Measurements from ENCODE around the gene GNAS.
"Not testable (repeated sequence)": the region's sequence is repeated elsewhere in the genome, so short reads cannot be mapped to it uniquely, and the experiment has no call there.

Gene GNAS

DNA sequence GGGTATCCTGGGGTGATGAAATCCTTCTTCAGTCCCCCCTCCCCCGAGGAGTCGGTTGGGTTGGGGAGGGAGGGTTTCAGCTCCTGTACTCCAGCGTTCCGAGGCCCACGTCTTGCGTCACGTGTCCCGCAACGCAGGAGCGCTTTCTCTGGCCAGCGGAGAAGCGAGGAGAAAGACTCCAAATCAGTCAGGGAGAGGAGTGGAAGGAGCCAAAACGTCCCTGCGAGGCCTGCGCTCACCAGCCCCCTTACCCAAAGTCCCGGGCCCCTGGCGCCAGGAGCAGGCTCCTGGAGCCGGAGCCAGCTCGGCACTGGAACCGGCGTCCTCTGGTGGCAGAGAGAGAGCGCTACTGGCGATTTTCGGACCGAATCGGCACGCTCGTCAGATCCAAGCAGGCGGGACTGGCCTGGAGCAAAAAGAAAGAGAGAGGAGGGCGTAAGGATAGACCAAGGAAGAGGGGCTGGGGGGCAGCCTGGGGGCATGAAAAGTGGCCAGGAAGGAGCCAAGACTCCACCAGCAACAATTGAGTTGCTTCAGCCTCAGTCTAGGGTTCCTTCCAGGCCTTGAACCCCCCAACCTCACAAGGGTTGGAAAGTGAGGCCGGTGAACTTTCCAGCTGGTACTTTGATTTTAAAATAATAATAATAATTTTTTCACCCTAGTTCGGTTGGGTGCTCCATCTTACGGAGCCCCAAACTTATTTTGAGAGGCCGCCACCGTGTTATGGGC lies at the start of gene GNAS:
Gene GNAS (plus strand): TSS at position 174 of the 729 bp plus-strand sequence.
- no peak for DNase-seq

DNA sequence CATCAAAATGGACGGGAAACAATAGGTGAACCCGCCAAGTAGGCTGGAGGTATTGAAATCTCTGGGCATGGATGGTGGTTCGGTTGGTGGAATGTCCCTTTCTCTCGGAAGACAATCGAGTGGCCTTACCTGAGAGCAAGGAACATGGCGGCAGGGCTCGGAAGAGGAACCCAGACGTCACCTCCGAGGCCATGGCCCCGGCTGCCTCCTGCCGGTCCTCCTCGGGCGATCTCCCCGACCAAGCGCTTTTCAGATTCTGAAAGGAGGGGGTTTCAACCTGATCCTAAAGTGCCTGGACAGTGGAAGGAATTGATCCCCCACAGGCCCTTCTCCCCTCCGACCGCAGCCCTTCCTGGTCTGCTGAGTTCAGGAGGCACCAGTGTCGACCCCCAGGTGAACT lies 49.0 kb upstream of the GNAS start:
- no peak for DNase-seq

DNA sequence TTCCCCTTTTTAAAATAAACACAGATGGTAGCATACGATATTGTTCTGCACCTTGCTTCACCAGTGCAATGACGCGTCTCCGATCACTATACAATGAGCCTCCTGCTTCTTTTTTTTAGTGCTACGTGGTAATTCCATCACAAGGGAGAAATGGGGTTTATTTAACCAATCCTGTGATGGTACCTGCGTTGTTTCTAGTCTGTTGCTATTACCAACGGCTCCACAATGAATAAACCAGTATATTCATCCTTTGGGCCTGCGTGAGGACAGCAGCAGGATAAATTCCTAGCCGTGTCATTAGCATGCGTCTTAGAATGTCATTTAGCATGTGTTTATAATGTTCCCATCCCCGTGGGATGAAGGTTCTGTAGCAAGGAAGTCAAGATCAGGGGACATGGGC lies 44.7 kb upstream of the GNAS start:
- DNase-seq, result no peak

DNA sequence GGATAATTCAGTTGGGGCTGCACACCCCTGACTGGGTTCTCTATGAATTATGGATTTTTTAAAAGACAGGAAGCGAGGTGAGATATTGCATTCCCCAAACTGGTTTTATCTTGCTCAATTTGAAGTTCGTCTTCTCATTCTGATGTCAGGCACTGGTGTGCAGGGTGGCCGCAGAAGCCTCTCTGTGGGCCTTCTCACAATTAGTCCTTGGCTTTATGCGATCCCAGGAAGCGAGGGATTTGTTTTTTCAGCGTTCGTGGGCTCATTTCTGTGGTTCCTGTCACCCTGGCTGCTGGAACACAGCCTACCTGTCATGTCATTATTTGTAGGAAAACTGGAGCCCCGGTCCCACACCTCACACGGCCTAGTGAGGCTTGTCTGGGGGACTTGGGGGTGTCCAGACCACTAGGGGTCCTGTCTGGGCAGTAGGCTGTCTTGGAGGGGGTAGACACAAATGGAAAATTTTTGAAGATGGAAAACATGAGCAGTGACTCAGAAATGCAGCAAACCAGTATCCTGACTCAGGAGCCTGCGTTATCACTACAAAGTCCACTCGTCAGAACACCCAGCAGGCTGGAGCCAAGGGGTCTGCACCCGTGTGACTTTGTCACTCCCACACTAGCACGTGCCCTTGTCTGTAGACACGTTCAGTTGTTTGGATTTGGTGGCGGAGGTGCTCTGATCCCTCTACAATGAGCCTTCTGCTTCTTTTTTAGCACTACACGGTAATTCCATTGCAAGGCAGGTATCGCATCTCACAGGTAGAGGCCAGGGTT lies 44.1 kb upstream of the GNAS start:
- no peak for DNase-seq

DNA sequence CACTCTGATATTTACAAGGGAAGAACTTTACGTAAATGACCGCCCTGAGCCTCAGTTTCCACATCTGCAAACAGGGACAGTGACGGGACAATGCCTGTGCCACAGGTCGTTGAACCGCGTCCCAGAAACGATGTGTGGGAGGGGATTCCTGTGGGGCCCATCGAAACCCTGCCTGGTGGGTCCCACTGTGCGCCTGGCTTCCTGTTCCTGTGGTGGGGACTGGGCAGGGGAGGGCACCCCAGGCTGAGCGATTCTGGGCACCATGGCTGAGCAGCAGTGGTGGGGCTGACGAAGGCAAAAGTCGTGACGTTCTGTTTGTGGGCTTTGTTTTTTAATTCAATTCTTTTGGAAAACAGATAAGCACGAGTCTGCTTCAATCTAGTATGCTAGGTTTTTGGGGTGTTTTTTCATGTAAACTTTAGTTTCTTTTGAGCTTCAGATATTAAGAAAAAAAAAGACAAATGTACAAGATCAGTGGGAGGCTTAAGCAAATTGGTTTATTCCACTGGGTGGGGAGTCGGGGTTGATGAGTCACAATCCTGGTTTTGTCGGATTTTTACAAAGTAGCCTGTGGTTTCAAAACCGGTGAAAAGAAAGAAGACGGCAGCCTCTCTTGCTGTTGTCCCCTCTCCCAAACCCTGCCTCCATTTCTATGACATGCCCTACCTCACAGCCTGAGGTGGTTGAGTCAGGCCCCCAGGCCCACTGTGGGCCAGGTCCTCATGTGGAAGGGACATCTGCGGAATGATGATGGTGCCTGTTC lies 42.2 kb upstream of the GNAS start:
- DNase-seq, result no peak

DNA sequence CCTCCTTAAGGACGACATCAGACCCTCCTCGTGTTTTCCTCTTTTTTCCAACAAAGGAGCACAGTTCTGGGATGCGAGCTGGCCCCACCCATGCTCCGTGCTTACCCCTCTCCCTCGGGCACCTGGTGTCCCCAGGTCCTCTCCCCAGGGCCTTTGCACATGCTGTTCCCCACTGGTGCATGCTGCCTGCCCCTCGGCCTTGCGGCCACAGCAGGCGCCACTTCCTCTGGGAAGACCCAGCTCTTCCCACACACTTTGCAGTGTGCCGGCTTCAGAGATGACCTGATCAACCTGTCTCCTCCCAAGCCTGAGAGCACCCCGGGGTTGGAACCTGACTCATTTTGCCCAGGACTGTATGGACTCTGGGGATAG lies 41.7 kb upstream of the GNAS start:
- DNase-seq, result no peak

DNA sequence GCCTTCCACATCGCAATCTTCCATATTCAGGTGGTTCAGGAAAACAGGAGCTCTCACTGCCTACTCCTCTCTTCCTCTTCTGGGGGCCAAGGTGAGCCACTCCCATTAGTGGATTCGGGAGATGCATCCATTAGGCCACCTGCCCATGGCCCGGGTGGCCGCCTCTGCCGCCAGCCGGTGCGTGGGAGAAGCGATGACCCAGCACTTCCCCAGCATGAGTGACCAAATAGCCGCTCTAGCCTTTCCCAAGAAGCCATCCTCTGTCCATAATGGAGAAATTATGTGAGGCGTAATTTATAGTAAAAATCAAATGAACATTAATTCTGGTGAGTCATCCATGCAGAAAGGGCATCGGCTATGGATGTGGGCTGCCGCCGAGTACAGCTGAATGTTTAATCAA lies 41.2 kb upstream of the GNAS start:
- DNase-seq, result no peak

DNA sequence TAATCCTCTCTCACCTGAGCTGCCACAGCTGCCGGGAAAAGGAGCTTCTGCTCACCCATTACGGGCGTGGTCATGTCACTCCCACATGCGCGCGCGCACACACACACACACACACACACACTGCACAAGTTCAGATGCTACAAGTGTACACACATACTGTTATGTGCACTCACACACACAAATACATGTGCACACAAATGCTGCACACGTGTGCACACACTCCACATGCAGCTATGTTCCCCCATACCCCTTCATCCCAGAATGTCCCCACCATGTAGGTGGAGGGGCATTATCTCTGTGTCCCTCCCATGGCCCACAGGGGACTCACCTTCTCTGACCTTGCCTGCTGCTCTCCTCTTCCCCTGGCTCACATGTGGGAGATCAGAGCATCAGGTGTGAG lies 39.1 kb upstream of the GNAS start:
- no peak for DNase-seq

DNA sequence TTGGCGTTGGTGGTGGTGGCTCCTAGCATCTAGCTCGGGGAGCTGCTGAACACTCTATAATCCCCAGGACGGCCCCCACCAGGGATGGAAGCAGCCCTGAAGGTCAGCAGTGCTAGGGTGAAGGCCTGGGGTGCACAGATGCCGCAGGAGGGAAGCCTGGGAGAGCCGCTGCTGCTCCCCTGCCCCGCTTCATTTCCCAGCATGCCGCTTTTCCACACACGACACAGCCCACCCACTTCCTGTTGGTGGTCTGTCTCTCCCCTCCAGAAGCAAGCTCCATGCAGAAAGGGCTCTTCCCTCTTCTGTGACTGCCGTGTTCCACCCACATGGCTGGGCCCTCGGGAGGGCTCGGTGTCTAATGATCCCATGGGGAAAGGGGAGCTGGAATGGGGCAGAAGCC lies 37.1 kb upstream of the GNAS start:
- DNase-seq, result no peak

DNA sequence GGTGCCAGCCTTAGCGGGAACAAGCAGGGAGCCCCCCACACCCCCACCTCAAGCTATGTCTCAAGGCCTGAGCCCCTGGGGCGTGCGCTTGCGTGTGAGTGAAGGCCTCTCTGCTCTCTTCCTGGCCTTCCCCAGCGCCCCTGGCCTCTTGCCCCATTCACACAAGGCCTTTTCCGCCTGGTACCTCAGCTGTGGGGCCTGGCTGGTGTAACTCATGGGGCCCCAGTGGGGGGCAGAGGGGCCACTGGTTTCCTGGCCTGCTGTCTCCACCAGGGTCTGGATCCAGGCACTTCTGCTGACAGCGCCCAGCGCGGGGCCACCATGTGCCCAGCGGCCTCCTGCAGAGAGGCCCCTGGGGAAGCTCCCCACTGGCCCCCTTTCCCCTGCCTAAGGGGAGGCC lies 36.5 kb upstream of the GNAS start:
- no peak for DNase-seq

DNA sequence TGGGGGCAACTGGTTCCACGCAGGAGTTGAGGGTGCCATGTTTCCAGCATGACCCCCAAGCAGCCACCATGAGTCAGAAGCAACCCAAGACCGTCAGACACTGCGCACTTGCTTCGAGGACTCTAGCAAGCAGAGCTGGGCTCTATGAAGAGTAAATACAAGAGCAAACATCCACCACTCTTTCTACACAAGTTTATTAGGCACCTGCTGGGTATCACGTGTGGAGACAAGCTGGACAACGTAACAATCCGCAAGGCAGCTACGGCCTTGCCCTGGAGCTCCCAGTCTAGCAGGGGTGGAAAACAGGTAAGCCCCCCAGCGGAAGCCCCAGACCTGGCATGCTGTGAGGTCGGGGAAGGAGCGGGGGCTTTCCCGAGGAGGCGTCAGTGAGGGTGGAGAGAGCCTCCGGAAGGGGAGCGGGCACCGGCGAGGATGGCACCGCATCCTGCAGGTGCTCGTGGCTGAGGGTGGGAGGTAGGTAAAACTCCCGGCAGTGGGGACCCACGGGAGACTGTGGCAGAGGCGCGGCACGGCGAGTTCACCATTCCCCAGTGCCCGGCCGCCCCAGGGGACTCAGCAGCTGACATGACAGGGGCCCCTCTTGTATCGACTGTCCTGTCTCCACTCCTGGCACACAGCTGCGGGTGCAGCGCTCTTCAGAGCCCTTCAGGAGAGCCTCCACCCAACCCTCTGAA lies 35.4 kb upstream of the GNAS start:
- no peak for DNase-seq

DNA sequence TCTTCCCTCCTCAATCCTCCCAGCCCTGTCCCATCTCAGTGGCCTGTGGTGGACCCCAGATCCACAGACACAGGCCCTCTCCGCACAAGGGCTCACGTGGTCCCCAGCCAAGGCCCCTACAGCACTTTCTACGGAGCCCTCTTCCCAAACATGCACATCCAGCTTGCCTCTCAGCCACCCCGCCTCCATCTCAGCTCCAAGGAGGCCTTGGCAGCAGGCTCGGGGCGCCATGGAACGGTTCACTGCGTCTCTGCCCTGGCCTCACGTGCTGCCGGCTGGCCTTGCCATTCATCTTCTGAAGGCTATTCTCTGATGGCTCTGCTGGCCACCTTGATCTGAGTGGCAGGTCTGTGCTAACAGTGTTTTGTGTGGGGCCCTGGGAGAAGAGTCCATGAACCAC lies 34.8 kb upstream of the GNAS start:
- no peak for DNase-seq

DNA sequence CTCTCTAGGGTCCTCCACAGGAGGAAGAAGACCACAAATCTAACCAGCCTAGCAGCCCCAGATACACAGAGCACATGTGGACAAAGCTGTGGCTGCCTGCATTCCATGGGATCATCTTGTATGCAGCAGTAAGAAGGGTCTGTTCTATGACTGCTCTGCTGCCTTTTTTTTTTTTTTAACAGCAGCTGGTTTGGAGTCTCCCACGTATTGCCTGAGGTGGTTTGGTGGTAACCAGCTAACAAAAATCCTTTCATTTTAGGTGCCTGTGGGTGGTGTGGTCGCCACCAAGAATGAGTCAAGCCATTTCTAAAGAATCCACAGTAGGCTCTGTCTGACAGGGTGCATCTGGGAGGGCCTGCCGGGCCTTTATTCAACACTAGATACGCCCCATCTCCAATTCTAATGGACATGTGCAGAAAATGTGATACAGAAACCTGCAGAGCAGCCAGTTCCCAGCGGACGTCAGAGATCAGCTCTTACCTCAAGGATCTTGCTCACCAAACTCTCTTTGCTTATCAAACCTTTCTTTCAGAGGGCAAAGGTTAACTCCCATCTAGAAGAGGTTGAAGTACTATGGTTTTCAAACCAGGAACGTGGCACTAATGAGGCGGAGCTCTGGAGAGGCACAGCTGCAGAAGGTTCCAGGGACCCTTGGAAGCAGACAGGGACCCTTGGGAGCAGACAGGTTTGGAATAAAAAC lies 33.8 kb upstream of the GNAS start:
- DNase-seq, result peak in 1 of 2 experiments; percentile 16

DNA sequence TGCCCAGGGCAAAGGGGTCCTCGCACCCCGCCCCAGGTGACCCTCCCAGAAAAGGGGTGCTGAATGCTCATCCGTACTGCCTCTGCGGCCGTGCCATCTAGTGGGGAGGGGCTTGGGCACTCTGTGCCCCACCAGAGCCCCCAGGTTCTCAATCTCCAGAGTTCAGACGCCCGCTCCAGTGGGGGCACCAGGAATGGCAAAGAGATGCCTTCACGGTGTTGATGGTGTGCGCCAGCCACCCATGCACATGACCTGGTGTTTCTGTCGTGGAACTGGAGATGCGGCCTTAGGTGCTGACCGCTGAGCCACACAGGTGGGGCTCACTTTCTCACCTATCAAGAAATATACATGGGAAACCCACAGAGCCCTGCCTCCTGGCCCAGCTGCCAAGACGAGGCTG lies 32.6 kb upstream of the GNAS start:
- DNase-seq, result no peak

DNA sequence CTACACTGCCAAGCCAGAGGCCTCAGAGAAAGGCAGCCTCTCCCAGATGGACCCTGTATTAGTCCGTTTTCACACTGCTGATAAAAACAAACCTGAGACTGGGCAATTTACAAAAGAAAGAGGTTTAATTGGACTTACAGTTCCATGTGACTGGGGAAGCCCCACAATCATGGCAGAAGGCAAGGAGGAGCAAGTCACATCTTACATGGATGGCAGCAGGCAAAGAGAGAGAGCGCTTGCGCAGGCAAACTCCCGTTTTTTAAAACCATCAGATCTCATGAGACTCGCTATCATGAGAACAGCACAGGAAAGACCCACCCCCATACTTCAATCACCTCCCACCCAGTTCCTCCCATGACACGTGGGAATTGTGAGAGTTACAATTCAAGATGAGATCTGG lies 32.0 kb upstream of the GNAS start:
- DNase-seq, result not testable (repeated sequence)

DNA sequence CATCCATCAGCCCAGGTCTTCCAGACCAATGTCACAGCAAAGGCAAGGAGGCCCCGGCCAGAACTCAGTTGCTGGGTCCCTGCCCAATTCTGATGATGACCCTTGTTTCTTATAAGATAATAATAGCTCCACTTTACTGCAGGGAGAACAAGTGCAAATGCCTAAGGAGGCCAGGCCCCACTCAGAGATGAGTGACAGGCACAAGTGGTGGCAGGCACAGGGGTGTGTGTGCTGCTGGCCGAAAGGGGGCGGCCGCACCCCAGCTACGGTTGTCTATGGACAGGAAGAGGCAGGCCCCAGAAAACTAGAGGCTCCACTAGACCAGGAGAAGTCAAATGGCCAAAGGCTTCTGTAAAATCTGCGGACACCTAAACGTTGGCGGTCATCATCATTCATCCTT lies 30.4 kb upstream of the GNAS start:
- DNase-seq, result no peak

DNA sequence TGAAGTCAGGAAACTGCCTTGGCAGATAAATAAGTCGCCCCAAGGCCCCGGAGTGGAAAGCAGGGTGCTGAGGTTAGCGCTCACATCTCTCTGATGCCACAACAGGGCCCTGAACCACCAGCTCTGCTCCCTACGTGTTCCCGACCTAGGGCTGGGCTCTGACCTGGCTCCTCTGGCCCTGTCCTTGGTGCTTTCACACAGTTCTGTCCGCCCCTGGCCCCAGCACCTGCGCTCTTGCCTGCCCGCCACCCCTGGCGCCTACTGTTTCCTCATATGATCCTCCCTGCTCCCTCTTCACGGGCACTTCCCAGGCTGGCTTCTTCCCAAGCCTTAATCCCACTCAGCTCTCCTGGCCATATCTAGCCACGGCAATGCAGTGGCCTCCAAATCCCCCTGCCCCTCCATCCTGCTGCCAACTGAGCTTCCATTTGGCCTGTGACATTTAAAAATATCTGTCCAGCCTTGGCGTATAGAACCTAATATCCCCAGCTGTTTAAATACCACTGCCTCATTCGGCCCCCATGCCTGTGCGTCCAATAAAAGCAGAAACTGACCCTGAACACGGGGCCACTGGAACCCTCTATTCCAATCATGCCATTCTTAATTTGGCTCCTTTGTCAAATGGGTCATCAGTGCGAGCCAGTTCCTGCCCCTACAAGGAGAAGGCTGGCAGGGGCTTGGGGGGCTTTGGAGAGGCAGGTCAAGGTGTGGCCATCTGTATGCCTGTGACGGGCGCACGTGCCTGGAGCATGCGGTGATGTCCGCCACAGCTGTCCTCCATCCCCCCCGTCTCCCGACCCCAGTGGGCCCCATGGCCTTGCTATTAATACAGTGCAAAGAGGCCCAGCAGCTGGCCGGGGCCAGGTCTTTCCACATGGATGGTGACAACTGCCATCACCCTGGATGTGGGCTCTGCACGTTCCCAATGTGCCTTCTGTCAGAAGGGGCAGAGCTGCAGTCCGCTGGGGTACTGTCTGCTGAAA lies 29.5 kb upstream of the GNAS start:
- DNase-seq, result no peak

DNA sequence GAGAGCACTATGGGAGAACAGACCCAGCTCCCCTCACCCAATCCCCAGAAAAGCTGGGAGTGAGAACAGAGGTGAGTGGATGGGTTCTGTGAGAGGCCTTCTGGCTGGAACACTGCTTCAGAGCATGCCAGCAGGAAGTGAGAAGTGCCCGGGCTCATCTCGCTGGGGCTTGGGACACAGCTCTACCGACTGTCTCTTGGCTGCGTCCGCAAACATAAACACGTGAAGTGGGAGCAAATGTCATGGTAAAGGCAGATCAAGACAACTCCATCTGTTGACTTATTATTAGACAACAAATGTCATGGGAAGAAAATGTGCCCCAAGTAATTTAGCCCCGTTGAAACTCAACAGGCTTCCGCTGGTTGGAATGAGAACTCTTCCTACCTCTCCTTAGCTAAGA lies 27.7 kb upstream of the GNAS start:
- DNase-seq, result no peak

DNA sequence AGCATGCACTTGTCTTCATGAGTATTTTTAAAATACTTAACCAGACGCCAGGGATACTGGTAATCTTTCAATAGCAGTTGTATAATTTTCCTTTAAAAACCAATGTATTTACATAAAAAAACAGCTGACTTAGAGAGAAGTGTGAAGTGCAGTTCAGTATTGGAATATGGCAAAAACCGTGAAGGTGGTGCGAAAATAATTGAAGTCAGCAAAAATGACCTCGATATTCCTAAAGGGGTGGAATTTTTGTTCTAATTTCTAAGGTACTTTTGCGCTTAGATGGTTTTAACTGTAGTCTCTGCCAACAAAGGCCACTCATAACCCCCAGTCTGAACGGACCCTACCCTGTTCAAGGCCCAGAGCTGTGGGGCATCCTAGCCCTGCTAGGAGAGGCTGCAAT lies 27.1 kb upstream of the GNAS start:
- DNase-seq, result no peak

DNA sequence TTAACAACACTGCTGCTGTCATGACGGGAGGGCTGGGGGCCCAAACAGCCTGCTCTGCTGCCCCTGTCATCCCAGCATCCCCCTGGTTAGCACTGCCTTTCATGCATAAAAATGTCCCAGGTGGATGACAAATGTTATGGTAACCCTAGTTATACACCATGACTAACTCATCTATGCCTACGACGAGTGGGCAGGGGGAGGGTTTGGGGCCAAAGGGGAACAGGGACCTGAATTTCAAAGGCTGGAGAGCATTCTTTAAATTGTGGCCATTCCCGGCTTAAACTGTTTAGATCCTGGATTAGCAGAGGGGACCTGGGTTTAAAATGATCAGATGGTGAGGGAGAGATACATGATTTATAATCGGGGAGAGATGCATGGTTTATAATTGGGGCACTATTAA lies 26.2 kb upstream of the GNAS start:
- DNase-seq, result no peak

DNA sequence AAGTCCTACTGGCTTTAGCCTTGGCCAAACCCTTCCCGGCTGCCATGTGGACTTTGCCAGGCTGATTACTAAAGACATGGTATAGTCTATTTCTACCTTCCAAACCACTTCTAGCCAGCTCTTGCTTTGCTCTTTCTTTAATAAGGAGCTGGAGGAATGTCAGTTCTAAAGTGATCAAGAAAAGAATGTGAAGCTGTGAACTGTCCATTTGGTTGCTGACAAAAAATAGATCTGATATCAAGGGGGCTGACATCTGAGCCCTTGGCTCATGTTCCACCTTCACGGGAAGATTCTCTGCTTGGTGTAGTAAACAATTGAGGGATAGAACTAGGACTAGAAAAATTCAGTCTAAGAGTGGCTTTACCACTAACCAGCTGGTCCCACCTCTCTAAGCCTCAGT lies 24.4 kb upstream of the GNAS start:
- DNase-seq, result no peak

Data from SW 1271 (cell line).